Endodermal cell (in vitro differentiated cells): ENCODE results near the gene SUPT3H. TPM values are rescaled to one million over a fixed set of nuclear protein-coding genes. Genes with fewer than 3 reads are reported as not detected.

Source experiments
- DNase-seq: peaks from one replicate; pipeline ENCODE4 v3.0.0-alpha.2; 2017
- H3K27ac ChIP-seq: 2 replicates; pipeline ENCODE4 v1.5.1; 2013; ENCODE audit warnings: mild to moderate bottlenecking, low read depth, low read length, moderate library complexity
- H3K27me3 ChIP-seq: 2 replicates; pipeline ENCODE4 v1.6.1; 2013; ENCODE audit warnings: mild to moderate bottlenecking, low read length, moderate library complexity; ENCODE audit not compliant: insufficient read depth, control insufficient read depth, poor library complexity, severe bottlenecking
- H3K36me3 ChIP-seq: 2 replicates; pipeline ENCODE4 v1.7.0; 2013; ENCODE audit warnings: mild to moderate bottlenecking, low read length, moderate library complexity; ENCODE audit not compliant: control insufficient read depth, insufficient read depth
- H3K4me1 ChIP-seq: one replicate; pipeline ENCODE4 v1.7.0; 2013; ENCODE audit warnings: low read length; ENCODE audit not compliant: control insufficient read depth, insufficient read depth
- H3K4me3 ChIP-seq: 2 replicates; pipeline ENCODE4 v1.5.1; 2013; ENCODE audit warnings: mild to moderate bottlenecking, low read length, moderate library complexity
- H3K9ac ChIP-seq: 2 replicates; pipeline ENCODE4 v1.6.1; 2013; ENCODE audit warnings: mild to moderate bottlenecking, low read length, moderate library complexity; ENCODE audit not compliant: poor library complexity, severe bottlenecking; ENCODE audit errors: extremely low read depth
- H3K9me3 ChIP-seq: 2 replicates; pipeline ENCODE4 v1.6.1; 2013; ENCODE audit warnings: mild to moderate bottlenecking, low read length, moderate library complexity; ENCODE audit not compliant: control insufficient read depth
- H3K27ac Mint-ChIP-seq: 2 replicates; pipeline ENCODE4 v1.8.0; 2020; ENCODE audit warnings: mixed read lengths
- H3K27me3 Mint-ChIP-seq: 2 replicates; pipeline ENCODE4 v1.8.0; 2021; ENCODE audit warnings: mild to moderate bottlenecking, mixed read lengths; ENCODE audit not compliant: insufficient read depth
- H3K36me3 Mint-ChIP-seq: 2 replicates; pipeline ENCODE4 v1.8.0; 2020; ENCODE audit warnings: low read depth, mixed read lengths
- H3K4me1 Mint-ChIP-seq: 2 replicates; pipeline ENCODE4 v1.8.0; 2020; ENCODE audit warnings: mixed read lengths
- H3K4me3 Mint-ChIP-seq: 2 replicates; pipeline ENCODE4 v1.8.0; 2020; ENCODE audit warnings: mild to moderate bottlenecking, moderate library complexity, mixed read lengths
- H3K9me3 Mint-ChIP-seq: 2 replicates; pipeline ENCODE4 v1.8.0; 2020; ENCODE audit warnings: mild to moderate bottlenecking, mixed read lengths
- WGBS, 2 experiments: methylation state at CpG; one replicate each; pipeline versions ENCODE4 v1.1.5 to v1.1.7; 2013; ENCODE audit warnings: missing lambda C conversion rate in 2 of 2, mixed read lengths in 1 of 2; ENCODE audit not compliant: insufficient coverage in 1 of 2, insufficient read length in 1 of 2; 5-methylcytosine and 5-hydroxymethylcytosine counted together
- total RNA-seq, 2 donors: library from RNA; stranded (reverse); fragmentation: NEBNext Ultra II Directional in 1 of 2; extraction: Animal tissue kit (Norgen Biotek cat#: 25700) in 1 of 2; gene quantifications; 2 replicates in 1 of 2; 3 replicates in 1 of 2; pipeline ENCODE4 v1.2.1, GENCODE V29; 2021
- TF ChIP-seq, protein P1 (sequence below): fragments of 200-600 bp; sonication (generic); conservative IDR thresholded peaks from 2 replicates; pipeline ENCODE4 v1.5.0; 2021; ENCODE audit warnings: antibody characterized with exemption, mild to moderate bottlenecking

SUPT3H gene
- total RNA-seq, 2 donors from 2014 or later = 32.4 to 34.7 TPM

DNA sequence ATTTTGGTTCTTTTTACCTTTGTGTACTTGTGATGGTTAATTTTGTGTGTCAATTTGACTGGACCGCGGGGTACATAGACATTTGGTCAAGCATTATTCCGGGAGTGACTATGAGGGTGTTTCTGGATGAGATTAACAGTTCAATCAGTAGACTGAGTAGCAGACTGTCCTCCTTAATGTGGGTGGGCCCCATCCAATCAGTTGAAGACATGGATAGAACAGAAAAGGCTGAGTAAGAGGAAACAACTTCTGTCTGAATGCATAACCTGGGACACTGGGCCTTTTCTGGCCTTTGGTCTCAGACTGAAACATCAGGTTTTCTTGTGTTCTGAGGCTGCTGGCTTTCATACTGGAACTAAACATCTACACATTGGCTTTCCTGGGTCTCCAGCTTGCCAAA lies 353.1 kb downstream of the SUPT3H start:
- Mint-ChIP-seq H3K36me3 (peaks cover 5% of the 10 kb centered on the region), H3K4me1 (no peaks in the 10 kb centered on the region), H3K27me3 (no peaks in the 10 kb centered on the region), H3K27ac (no peak overlapping the region), H3K9me3 (peaks cover 16% of the 10 kb centered on the region), H3K4me3 (no peak overlapping the region)
- 95% methylated on average over 3 of the region's 3 CpGs; no CpG with 5 or more reads in 1 of the 2 experiments for WGBS, 2 experiments
- Histone ChIP-seq H3K4me1 (no peaks in the 10 kb centered on the region), H3K36me3 (peaks cover 4% of the 10 kb centered on the region), H3K27ac (no peak overlapping the region), H3K9me3 (peaks cover 16% of the 10 kb centered on the region), H3K4me3 (no peak overlapping the region), H3K27me3 (no peaks in the 10 kb centered on the region), H3K9ac (no peak overlapping the region)
- DNase-seq = no peak
- TF ChIP-seq, protein P1, sequence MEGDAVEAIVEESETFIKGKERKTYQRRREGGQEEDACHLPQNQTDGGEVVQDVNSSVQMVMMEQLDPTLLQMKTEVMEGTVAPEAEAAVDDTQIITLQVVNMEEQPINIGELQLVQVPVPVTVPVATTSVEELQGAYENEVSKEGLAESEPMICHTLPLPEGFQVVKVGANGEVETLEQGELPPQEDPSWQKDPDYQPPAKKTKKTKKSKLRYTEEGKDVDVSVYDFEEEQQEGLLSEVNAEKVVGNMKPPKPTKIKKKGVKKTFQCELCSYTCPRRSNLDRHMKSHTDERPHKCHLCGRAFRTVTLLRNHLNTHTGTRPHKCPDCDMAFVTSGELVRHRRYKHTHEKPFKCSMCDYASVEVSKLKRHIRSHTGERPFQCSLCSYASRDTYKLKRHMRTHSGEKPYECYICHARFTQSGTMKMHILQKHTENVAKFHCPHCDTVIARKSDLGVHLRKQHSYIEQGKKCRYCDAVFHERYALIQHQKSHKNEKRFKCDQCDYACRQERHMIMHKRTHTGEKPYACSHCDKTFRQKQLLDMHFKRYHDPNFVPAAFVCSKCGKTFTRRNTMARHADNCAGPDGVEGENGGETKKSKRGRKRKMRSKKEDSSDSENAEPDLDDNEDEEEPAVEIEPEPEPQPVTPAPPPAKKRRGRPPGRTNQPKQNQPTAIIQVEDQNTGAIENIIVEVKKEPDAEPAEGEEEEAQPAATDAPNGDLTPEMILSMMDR = no peak

DNA sequence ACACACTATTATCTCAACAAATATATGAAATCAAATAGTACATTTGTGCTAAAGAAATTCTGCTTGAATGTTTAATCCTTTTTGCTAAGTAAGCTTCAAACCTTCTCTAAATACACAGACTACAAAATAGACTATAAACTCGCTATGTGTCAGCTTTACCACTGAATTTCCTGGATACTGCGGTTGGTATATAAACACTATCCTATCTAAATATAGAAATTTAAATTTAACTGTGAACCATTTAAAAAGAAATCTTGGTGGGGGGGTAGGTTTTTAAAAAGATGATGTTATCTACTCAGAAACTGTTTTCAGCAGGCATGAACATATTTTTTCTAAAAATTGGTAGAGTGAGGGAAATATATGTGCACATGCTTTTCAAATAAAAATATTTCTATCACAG lies 356.1 kb downstream of the SUPT3H start:
- Mint-ChIP-seq H3K4me3 (no peak overlapping the region), H3K36me3 (peaks cover 9% of the 10 kb centered on the region), H3K4me1 (no peaks in the 10 kb centered on the region), H3K27ac (no peak overlapping the region), H3K9me3 (peaks cover 9% of the 10 kb centered on the region), H3K27me3 (no peaks in the 10 kb centered on the region)
- Histone ChIP-seq H3K4me1 (no peaks in the 10 kb centered on the region), H3K27ac (no peak overlapping the region), H3K4me3 (no peak overlapping the region), H3K27me3 (no peaks in the 10 kb centered on the region), H3K36me3 (no peaks in the 10 kb centered on the region), H3K9ac (no peak overlapping the region), H3K9me3 (no peaks in the 10 kb centered on the region)
- DNase-seq = no peak
- WGBS, 2 experiments = 78% methylated on average over 1 of the region's 2 CpGs; no CpG with 5 or more reads in 1 of the 2 experiments
- TF ChIP-seq, protein P1 = no peak

DNA sequence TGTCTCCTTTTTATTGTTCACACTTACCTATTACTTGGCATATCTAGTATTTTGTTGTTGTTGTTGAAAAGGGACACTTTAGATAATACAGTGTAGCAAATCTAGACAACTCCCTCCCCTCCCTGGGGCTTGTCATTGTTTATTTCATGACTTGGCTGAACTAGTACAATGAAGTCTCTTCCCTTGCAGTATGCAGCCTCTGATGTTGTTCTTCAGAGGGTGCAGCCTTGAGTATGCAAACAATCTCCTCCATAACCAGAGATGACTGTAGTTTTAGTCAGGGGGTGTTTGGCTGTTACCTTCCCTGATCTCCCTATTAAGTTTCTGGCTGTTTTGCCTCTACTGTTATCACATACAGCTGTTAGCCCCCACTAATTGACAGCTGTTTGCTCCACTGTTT lies 365.0 kb downstream of the SUPT3H start:
- no peak overlapping the region for H3K27ac Mint-ChIP-seq
- TF ChIP-seq, protein P1 = no peak
- no peak overlapping the region for H3K4me3 Mint-ChIP-seq
- Histone ChIP-seq H3K36me3 (peaks cover 12% of the 10 kb centered on the region), H3K27me3 (no peaks in the 10 kb centered on the region), H3K4me1 (no peaks in the 10 kb centered on the region), H3K4me3 (no peak overlapping the region), H3K9ac (no peak overlapping the region), H3K9me3 (peaks cover 7% of the 10 kb centered on the region), H3K27ac (no peak overlapping the region)
- H3K9me3 Mint-ChIP-seq = peaks cover 3% of the 10 kb centered on the region
- peaks cover 14% of the 10 kb centered on the region for H3K36me3 Mint-ChIP-seq
- no peaks in the 10 kb centered on the region for H3K27me3 Mint-ChIP-seq
- peaks cover 8% of the 10 kb centered on the region for H3K4me1 Mint-ChIP-seq
- DNase-seq = no peak
